IMR-90 (cell line): ENCODE results near the gene RBM7. TPM values are rescaled to one million over a fixed set of nuclear protein-coding genes. Genes with fewer than 3 reads are reported as not detected.

ENCODE experiments used
- ATAC-seq: fragments of 200-7000 bp; cut with Tn5 transposase; 2 replicates; pipeline ENCODE4 v1.9.1; 2020; ENCODE audit warnings: low read depth, mild to moderate bottlenecking, moderate library complexity
- BruUV-seq: library from RNA; stranded (reverse); fragments of 400-500 nt; replicated peaks from 2 replicates; lab custom pipeline; 2021; lab: Mats Ljungman, UMichigan
- CTCF ChIA-PET: fragments of 300-600 bp; formaldehyde crosslinking; extraction: SDS; loops from one replicate; lab custom pipeline; 2021; ENCODE audit warnings: antibody characterized with exemption; lab: Yijun Ruan, JAX
- POLR2A ChIA-PET: fragments of 300-600 bp; sonication (Branson Sonifier 250); formaldehyde crosslinking; loops from one replicate; lab custom pipeline; 2022; ENCODE audit warnings: antibody characterized with exemption; ENCODE audit not compliant: unreplicated experiment; lab: Charles Lee
- DNase-seq: peaks from one replicate; pipeline ENCODE4 v3.0.0; 2013
- H2AFZ ChIP-seq: replicated peaks from 2 replicates; pipeline ENCODE3; 2013; ENCODE audit warnings: low read length, mild to moderate bottlenecking; ENCODE audit not compliant: poor library complexity
- H2AK5ac ChIP-seq: 2 replicates; pipeline ENCODE4 v1.6.1; 2013; ENCODE audit warnings: low read depth, low read length, inconsistent platforms
- H2AK9ac ChIP-seq: replicated peaks from 2 replicates; pipeline ENCODE3; 2013; ENCODE audit warnings: mild to moderate bottlenecking, low read depth, low read length, moderate library complexity; ENCODE audit not compliant: poor library complexity
- H2BK120ac ChIP-seq: 2 replicates; pipeline ENCODE4 v1.6.1; 2013; ENCODE audit warnings: low read depth, low read length, inconsistent platforms
- H2BK15ac ChIP-seq: 3 replicates; pipeline ENCODE4 v1.6.1; 2013; ENCODE audit warnings: low read depth, low read length, inconsistent platforms
- H2BK20ac ChIP-seq: 2 replicates; pipeline ENCODE4 v1.6.1; 2013; ENCODE audit warnings: low read depth, mild to moderate bottlenecking, inconsistent platforms, low read length, moderate library complexity
- H2BK5ac ChIP-seq: 2 replicates; pipeline ENCODE4 v1.6.1; 2013; ENCODE audit warnings: mild to moderate bottlenecking, low read depth, low read length, inconsistent platforms; ENCODE audit not compliant: poor library complexity, severe bottlenecking
- H3K14ac ChIP-seq: replicated peaks from 2 replicates; pipeline ENCODE4 v1.6.1; 2013; ENCODE audit warnings: low read depth, low read length, inconsistent platforms
- H3K18ac ChIP-seq: 2 replicates; pipeline ENCODE4 v1.6.1; 2013; ENCODE audit warnings: low read depth, low read length, control low read depth
- H3K23ac ChIP-seq: 2 replicates; pipeline ENCODE4 v1.6.1; 2013; ENCODE audit warnings: low read depth, low read length, inconsistent platforms
- H3K27ac ChIP-seq: 2 replicates; pipeline ENCODE4 v1.5.1; 2013; ENCODE audit warnings: mild to moderate bottlenecking, control low read depth, low read length; ENCODE audit not compliant: insufficient read depth
- H3K27me3 ChIP-seq: 2 replicates; pipeline ENCODE4 v1.6.1; 2013; ENCODE audit warnings: low read length; ENCODE audit not compliant: control insufficient read depth, insufficient read depth
- H3K36me3 ChIP-seq: 2 replicates; pipeline ENCODE4 v1.6.1; 2013; ENCODE audit warnings: low read length, mixed read lengths; ENCODE audit not compliant: control insufficient read depth, insufficient read depth
- H3K4ac ChIP-seq: 2 replicates; pipeline ENCODE4 v1.6.1; 2013; ENCODE audit warnings: low read depth, low read length, inconsistent platforms
- H3K4me1 ChIP-seq: 2 replicates; pipeline ENCODE4 v1.6.1; 2013; ENCODE audit warnings: low read length, mixed read lengths; ENCODE audit not compliant: control insufficient read depth, insufficient read depth
- H3K4me2 ChIP-seq: 2 replicates; pipeline ENCODE4 v1.6.1; 2013; ENCODE audit warnings: low read depth, mild to moderate bottlenecking, control low read depth, low read length, moderate library complexity
- H3K4me3 ChIP-seq: 2 replicates; pipeline ENCODE4 v1.5.1; 2013; ENCODE audit warnings: low read depth, mild to moderate bottlenecking, control low read depth, low read length, moderate library complexity; ENCODE audit not compliant: insufficient read depth
- H3K56ac ChIP-seq: 2 replicates; pipeline ENCODE4 v1.6.1; 2013; ENCODE audit warnings: low read length, inconsistent platforms; ENCODE audit not compliant: insufficient read depth; ENCODE audit errors: extremely low read depth
- H3K79me1 ChIP-seq, 2 experiments: 2 replicates each; pipeline ENCODE4 v1.6.1; 2013; ENCODE audit warnings: low read length in 2 of 2, inconsistent platforms in 1 of 2, low read depth in 1 of 2
- H3K9ac ChIP-seq: 2 replicates; pipeline ENCODE4 v1.6.1; 2013; ENCODE audit warnings: low read depth, low read length, control low read depth
- H3K9me1 ChIP-seq: 2 replicates; pipeline ENCODE4 v1.6.1; 2013; ENCODE audit warnings: low read length, inconsistent platforms; ENCODE audit not compliant: insufficient read depth
- H3K9me3 ChIP-seq: 2 replicates; pipeline ENCODE4 v1.6.1; 2013; ENCODE audit warnings: low read length; ENCODE audit not compliant: control insufficient read depth, insufficient read depth
- H4K20me1 ChIP-seq: 2 replicates; pipeline ENCODE4 v1.6.1; 2013; ENCODE audit warnings: low read length, inconsistent platforms; ENCODE audit not compliant: insufficient read depth
- H4K5ac ChIP-seq: 2 replicates; pipeline ENCODE4 v1.6.1; 2013; ENCODE audit warnings: mild to moderate bottlenecking, low read depth, low read length, control low read depth
- H4K8ac ChIP-seq, 2 experiments: 2 replicates each; pipeline ENCODE4 v1.6.1; 2013; ENCODE audit warnings: low read depth in 2 of 2, low read length in 2 of 2, control low read depth in 1 of 2, inconsistent platforms in 1 of 2
- H4K91ac ChIP-seq: 2 replicates; pipeline ENCODE4 v1.6.1; 2013; ENCODE audit warnings: low read depth, low read length, inconsistent platforms; ENCODE audit not compliant: insufficient read depth
- CEBPB ChIP-seq: IDR thresholded peaks from 2 replicates; pipeline ENCODE4 v1.6.1; 2012; ENCODE audit warnings: low read depth, low read length, improper control_type of control experiment
- CTCF ChIP-seq: conservative IDR thresholded peaks from 2 replicates; pipeline ENCODE4 v1.5.1; 2012; ENCODE audit warnings: mild to moderate bottlenecking, low read depth, low read length, improper control_type of control experiment
- FOS ChIP-seq: fragments of 150-350 bp; IDR thresholded peaks from 2 replicates; pipeline ENCODE4 v1.6.1; 2016; ENCODE audit warnings: low read depth, low read length
- MAZ ChIP-seq: IDR thresholded peaks from 2 replicates; pipeline ENCODE4 v1.6.1; 2012; ENCODE audit warnings: low read depth, mild to moderate bottlenecking, low read length, improper control_type of control experiment, moderate library complexity, borderline replicate concordance
- NFE2L2 ChIP-seq: fragments of 150-350 bp; IDR thresholded peaks from 2 replicates; pipeline ENCODE4 v1.6.1; 2016; ENCODE audit warnings: low read depth, mild to moderate bottlenecking, low read length
- POLR2A ChIP-seq: IDR thresholded peaks from 2 replicates; pipeline ENCODE4 v1.6.1; 2012; ENCODE audit warnings: mild to moderate bottlenecking, low read depth, low read length
- RAD21 ChIP-seq: IDR thresholded peaks from 2 replicates; pipeline ENCODE4 v1.6.1; 2012; ENCODE audit warnings: low read length, improper control_type of control experiment
- RCOR1 ChIP-seq: IDR thresholded peaks from 2 replicates; pipeline ENCODE4 v1.6.1; 2012; ENCODE audit warnings: mild to moderate bottlenecking, low read length, improper control_type of control experiment; ENCODE audit not compliant: insufficient replicate concordance
- WGBS, 2 experiments: methylation state at CpG; one replicate each; pipeline versions ENCODE4 v1.1.5 to v1.1.7; 2013; ENCODE audit warnings: missing lambda C conversion rate in 2 of 2; ENCODE audit not compliant: insufficient read length in 1 of 2; ENCODE audit errors: extremely low coverage in 2 of 2; 5-methylcytosine and 5-hydroxymethylcytosine counted together
- dilution Hi-C: fragments of 300-500 bp; cut with HindIII; formaldehyde crosslinking; loops from one replicate; pipeline ENCODE4 v1.14.3; 2018; ENCODE audit warnings: low sequenced_read_pairs; ENCODE audit not compliant: unreplicated experiment
- in situ Hi-C: fragments of 300-500 bp; cut with MboI; formaldehyde crosslinking; loops from 3 replicates; pipeline ENCODE4 v1.14.3; 2019; ENCODE audit warnings: low sequenced_read_pairs, inconsistent platforms, mixed read lengths
- intact Hi-C: fragments of 100-400 bp; cut with micrococcal nuclease; formaldehyde crosslinking; loops from 2 replicates; pipeline ENCODE4 v1.10.0; 2022
- polyA plus RNA-seq, 3 experiments: library from polyadenylated mRNA; depleted of rRNA; stranded (reverse); fragments of >200 nt; gene quantifications; 2 replicates each; pipeline ENCODE4 v1.2.3, GENCODE V29; 2012; ENCODE audit warnings: low replicate concordance in 1 of 3
- total RNA-seq: library from RNA; depleted of rRNA; stranded (reverse); fragments of >200 nt; gene quantifications from 2 replicates; pipeline ENCODE4 v1.2.3, GENCODE V29; 2012
- TF ChIP-seq, protein P1 (sequence below): fragments of 150-350 bp; IDR thresholded peaks from 2 replicates; pipeline ENCODE4 v1.6.1; 2017; ENCODE audit warnings: mild to moderate bottlenecking, antibody characterized with exemption, low read length, low read depth
- TF ChIP-seq, protein P2 (sequence below): fragments of 150-350 bp; IDR thresholded peaks from 2 replicates; pipeline ENCODE4 v1.6.1; 2016; ENCODE audit warnings: low read depth, mild to moderate bottlenecking, low read length, moderate library complexity, borderline replicate concordance

Gene RBM7
- total and polyA plus RNA-seq, 2 of the 4 experiments (the other 2 are of a cell fraction) = 27.8 to 111 TPM

DNA sequence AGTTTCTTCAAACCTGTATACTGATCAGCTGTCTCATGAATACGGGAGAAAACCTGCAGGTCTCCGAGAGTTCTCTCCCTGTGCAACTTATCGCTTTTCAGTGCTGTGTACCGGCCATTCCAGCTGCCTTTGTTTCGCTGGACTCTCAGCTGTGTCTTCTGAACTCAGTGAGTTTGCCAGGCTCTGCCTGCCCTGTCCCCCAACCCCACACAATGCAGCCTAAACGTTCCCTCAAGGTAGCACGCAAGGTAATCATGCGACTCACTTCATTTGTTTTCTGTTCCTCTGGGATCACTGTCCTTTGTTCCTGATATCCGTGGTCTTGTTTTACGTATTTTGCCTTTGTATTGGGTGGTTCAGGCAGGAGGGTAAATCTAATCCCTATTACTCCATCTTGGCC is 13.5 kb downstream of the RBM7 start:
- Histone ChIP-seq H3K4me1 (no peaks in the 10 kb centered on the region; the same call in 1 of the 2 replicates), H4K8ac (no peak overlapping the region), H3K9ac (no peak overlapping the region), H3K4me2 (no peak overlapping the region), H3K9me1 (peaks cover 2% of the 10 kb centered on the region; the same call in 1 of the 2 replicates), H3K23ac (no peak overlapping the region), H3K9me3 (no peaks in the 10 kb centered on the region), H2AK5ac (no peak overlapping the region), H3K4me3 (no peak overlapping the region), H3K27me3 (no peaks in the 10 kb centered on the region), H4K91ac (no peak overlapping the region), H3K14ac (no peak overlapping the region), H2BK15ac (no peak overlapping the region), H3K56ac (no peak overlapping the region), H4K5ac (no peak overlapping the region), H2AK9ac (no peak overlapping the region), H3K79me1 (peaks cover 0 to 7% of the 10 kb centered on the region in 2 experiments; a peak in 2 of 4 replicates), H3K18ac (no peak overlapping the region), H3K36me3 (peaks cover 20% of the 10 kb centered on the region), H2BK20ac (no peak overlapping the region), H2AFZ (no peak overlapping the region), H3K4ac (no peak overlapping the region), H4K20me1 (no peaks in the 10 kb centered on the region), H2BK5ac (no peak overlapping the region), H2BK120ac (no peak overlapping the region), H3K27ac (no peak overlapping the region)
- in situ Hi-C loops = no loop called here
- TF ChIP-seq MAZ (no peak), CTCF (no peak), RCOR1 (no peak), CEBPB (no peak), POLR2A (no peak), NFE2L2 (no peak), FOS (no peak), RAD21 (no peak)
- TF ChIP-seq, protein P1, sequence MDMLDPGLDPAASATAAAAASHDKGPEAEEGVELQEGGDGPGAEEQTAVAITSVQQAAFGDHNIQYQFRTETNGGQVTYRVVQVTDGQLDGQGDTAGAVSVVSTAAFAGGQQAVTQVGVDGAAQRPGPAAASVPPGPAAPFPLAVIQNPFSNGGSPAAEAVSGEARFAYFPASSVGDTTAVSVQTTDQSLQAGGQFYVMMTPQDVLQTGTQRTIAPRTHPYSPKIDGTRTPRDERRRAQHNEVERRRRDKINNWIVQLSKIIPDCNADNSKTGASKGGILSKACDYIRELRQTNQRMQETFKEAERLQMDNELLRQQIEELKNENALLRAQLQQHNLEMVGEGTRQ = no peak
- TF ChIP-seq, protein P2, sequence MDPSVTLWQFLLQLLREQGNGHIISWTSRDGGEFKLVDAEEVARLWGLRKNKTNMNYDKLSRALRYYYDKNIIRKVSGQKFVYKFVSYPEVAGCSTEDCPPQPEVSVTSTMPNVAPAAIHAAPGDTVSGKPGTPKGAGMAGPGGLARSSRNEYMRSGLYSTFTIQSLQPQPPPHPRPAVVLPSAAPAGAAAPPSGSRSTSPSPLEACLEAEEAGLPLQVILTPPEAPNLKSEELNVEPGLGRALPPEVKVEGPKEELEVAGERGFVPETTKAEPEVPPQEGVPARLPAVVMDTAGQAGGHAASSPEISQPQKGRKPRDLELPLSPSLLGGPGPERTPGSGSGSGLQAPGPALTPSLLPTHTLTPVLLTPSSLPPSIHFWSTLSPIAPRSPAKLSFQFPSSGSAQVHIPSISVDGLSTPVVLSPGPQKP = no peak
- CTCF ChIA-PET = no interaction called here
- WGBS, 2 experiments = 93% methylated on average over 3 of the region's 10 CpGs; no CpG with 5 or more reads in 1 of the 2 experiments
- POLR2A ChIA-PET = no interaction called here
- dilution Hi-C loops = no loop called here
- no TSS peak for BruUV-seq
- DNase-seq = no peak
- ATAC-seq = no peak
- intact Hi-C loops = no loop called here
